HL-60/S4 (cell line): Measurements from ENCODE around the gene UBE3C.

ENCODE experiments used
- in situ Hi-C: fragments of 300-500 bp; cut with MboI; formaldehyde crosslinking; loops from 2 replicates; pipeline ENCODE4 v1.14.3; 2022; ENCODE audit warnings: low sequenced_read_pairs

Gene UBE3C

GRCh38 chr7:157233677-157234076 lies 95.0 kb downstream of the UBE3C start:
- in situ Hi-C loops = no loop called here

- in situ Hi-C loops = no loop called here
Observed at GRCh38 chr7:157234271-157234670, 95.5 kb downstream of the UBE3C start.

GRCh38 chr7:157235357-157236333 lies 96.9 kb downstream of the UBE3C start:
- in situ Hi-C loops = no loop called here

- in situ Hi-C loops = no loop called here
Observed at GRCh38 chr7:157238087-157238486, 99.4 kb downstream of the UBE3C start.

GRCh38 chr7:157239571-157240270 lies 101.0 kb downstream of the UBE3C start:
- in situ Hi-C loops = no loop called here

GRCh38 chr7:157241631-157242030 lies 102.9 kb downstream of the UBE3C start:
- in situ Hi-C loops = no loop called here

GRCh38 chr7:157244516-157245294 lies 106.0 kb downstream of the UBE3C start:
- in situ Hi-C loops = no loop called here

GRCh38 chr7:157246052-157246451 lies 107.3 kb downstream of the UBE3C start:
- in situ Hi-C loops = no loop called here

GRCh38 chr7:157248659-157249058 lies 109.9 kb downstream of the UBE3C start:
- in situ Hi-C loops = no loop called here

GRCh38 chr7:157250605-157251228 lies 112.0 kb downstream of the UBE3C start:
- in situ Hi-C loops = loop anchor here (25.0 kb wide), 2 partner anchors 288 to 1438 kb away; partner anchors contain the start of gene SHH

- in situ Hi-C loops = loop anchor here (25.0 kb wide), 2 partner anchors 290 to 1440 kb away; partner anchors contain the start of gene SHH
Observed at GRCh38 chr7:157251817-157252216, 113.1 kb downstream of the UBE3C start.

- in situ Hi-C loops = loop anchor here (25.0 kb wide), 2 partner anchors 292 to 1442 kb away; partner anchors contain the start of gene SHH
Observed at GRCh38 chr7:157253850-157254249, 115.1 kb downstream of the UBE3C start.

GRCh38 chr7:157254781-157255180 lies 116.1 kb downstream of the UBE3C start:
- in situ Hi-C loops = loop anchor here (25.0 kb wide), 2 partner anchors 292 to 1442 kb away; partner anchors contain the start of gene SHH

GRCh38 chr7:157255201-157255606 lies 116.5 kb downstream of the UBE3C start:
- in situ Hi-C loops = loop anchor here (25.0 kb wide), 2 partner anchors 293 to 1443 kb away; partner anchors contain the start of gene SHH

- in situ Hi-C loops = loop anchor here (25.0 kb wide), 2 partner anchors 301 to 1451 kb away; partner anchors contain the start of gene SHH
Observed at GRCh38 chr7:157263156-157263555, 124.4 kb downstream of the UBE3C start.

GRCh38 chr7:157265051-157265450 lies 126.3 kb downstream of the UBE3C start:
- in situ Hi-C loops = loop anchor here (25.0 kb wide), 2 partner anchors 303 to 1453 kb away; partner anchors contain the start of gene SHH

GRCh38 chr7:157266272-157266671 lies 127.5 kb downstream of the UBE3C start:
- in situ Hi-C loops = loop anchor here (25.0 kb wide), 2 partner anchors 304 to 1454 kb away; partner anchors contain the start of gene SHH

- in situ Hi-C loops = loop anchor here (25.0 kb wide), 2 partner anchors 305 to 1455 kb away; partner anchors contain the start of gene SHH
Observed at GRCh38 chr7:157267516-157267915, 128.8 kb downstream of the UBE3C start.

- in situ Hi-C loops = loop anchor here (25.0 kb wide), 2 partner anchors 306 to 1456 kb away; partner anchors contain the start of gene SHH
Observed at GRCh38 chr7:157267956-157268355, 129.2 kb downstream of the UBE3C start.

GRCh38 chr7:157268540-157268939 lies 129.8 kb downstream of the UBE3C start:
- in situ Hi-C loops = loop anchor here (25.0 kb wide), 2 partner anchors 306 to 1456 kb away; partner anchors contain the start of gene SHH
